ENCODE results near the gene EHMT1. TPM values are rescaled to one million over a fixed set of nuclear protein-coding genes. Genes with fewer than 3 reads are reported as not detected.
"Not testable (repeated sequence)": the region's sequence is repeated elsewhere in the genome, so short reads cannot be mapped to it uniquely, and the experiment has no call there.

Gene EHMT1
- total RNA-seq, 1 donor from 2014 or later: 39.5 TPM

DNA sequence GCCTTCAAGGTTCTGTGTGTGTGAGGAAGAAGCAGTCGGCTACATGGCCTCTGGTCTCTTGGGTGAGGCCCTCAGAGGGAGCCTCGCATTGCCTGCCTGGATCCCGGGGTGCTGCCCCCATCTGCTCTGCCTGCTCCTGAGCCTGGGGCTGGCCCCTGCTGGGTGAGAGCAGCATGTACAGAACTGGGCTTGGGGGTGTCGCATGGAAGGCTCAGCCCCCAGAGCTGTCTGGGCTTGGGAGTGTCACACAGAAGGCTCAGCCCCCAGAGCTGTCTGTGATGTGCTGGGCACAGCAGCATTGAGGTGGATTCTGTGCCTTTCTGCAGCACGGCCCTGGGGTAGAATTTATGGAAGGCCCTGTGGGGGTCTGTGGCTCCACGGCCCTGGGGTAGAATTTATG lies 265.2 kb downstream of the EHMT1 start:
- DNase-seq (ENCODE audit: low spot score): not testable (repeated sequence)

- DNase-seq (ENCODE audit: low spot score): not testable (repeated sequence)
Measured at GRCh38 chr9:137884547-137884946, 265.7 kb downstream of the EHMT1 start.

GRCh38 chr9:137885121-137885520 lies 266.3 kb downstream of the EHMT1 start:
- DNase-seq (ENCODE audit: low spot score): not testable (repeated sequence)

Other genes with a start within 250 kb of the EHMT1 start
- 12.0 TPM for gene EXD3, start 195.8 kb upstream of the EHMT1 start, total RNA-seq (ENCODE audit: insufficient read depth, low replicate concordance)
- not detected for gene NOXA1, start 195.6 kb upstream of the EHMT1 start, total RNA-seq (ENCODE audit: insufficient read depth, low replicate concordance)
- not detected for gene ENTPD8, start 177.6 kb upstream of the EHMT1 start, total RNA-seq (ENCODE audit: insufficient read depth, low replicate concordance)
- gene NSMF, start 159.7 kb upstream of the EHMT1 start, total RNA-seq (ENCODE audit: insufficient read depth, low replicate concordance): 8.7 TPM
- gene PNPLA7, start 68.6 kb upstream of the EHMT1 start, total RNA-seq (ENCODE audit: insufficient read depth, low replicate concordance): 4.3 TPM
- 11.8 TPM for gene MRPL41, start 67.1 kb upstream of the EHMT1 start, total RNA-seq (ENCODE audit: insufficient read depth, low replicate concordance)
- 24.8 TPM for gene DPH7, start 40.1 kb upstream of the EHMT1 start, total RNA-seq (ENCODE audit: insufficient read depth, low replicate concordance)
- 14.2 TPM for gene ZMYND19, start 28.5 kb upstream of the EHMT1 start, total RNA-seq (ENCODE audit: insufficient read depth, low replicate concordance)
- 11.3 TPM for gene ARRDC1, start 13.3 kb upstream of the EHMT1 start, total RNA-seq (ENCODE audit: insufficient read depth, low replicate concordance)

Data from umbilical cord (tissue), 2 donors.